ENCODE measurements around the gene TSKS. TPM values are rescaled to one million over a fixed set of nuclear protein-coding genes. Genes with fewer than 3 reads are reported as not detected.
A peak's percentile ranks its signal among the peaks of the same experiment; 100 is the strongest.

TSKS gene
- total and polyA plus RNA-seq, 2 of the 13 experiments (the other 11 are each of a cell fraction or from before 2014, with no cell fraction given) = 0.03 TPM; not detected in 1

- TF ChIP-seq HNF4A (CRISPR knock-in tag; IDR thresholded peaks at IDR 0.05) (peak; percentile 69), CEBPG (CRISPR knock-in tag; IDR thresholded peaks at IDR 0.05) (peak; percentile 84), ATF5 (CRISPR knock-in tag; IDR thresholded peaks at IDR 0.05; ENCODE audit: low read depth) (no peak), HMGA1 (CRISPR knock-in tag; conservative IDR thresholded peaks at IDR 0.05) (no peak), POLR2AphosphoS2 (IDR thresholded peaks at IDR 0.05; ENCODE audit: low read depth, low read length) (no peak), CERS6 (CRISPR knock-in tag; IDR thresholded peaks at IDR 0.05) (no peak), CBX1 (IDR thresholded peaks at IDR 0.05; ENCODE audit: low read depth) (no peak)
- TF ChIP-seq, protein P1, sequence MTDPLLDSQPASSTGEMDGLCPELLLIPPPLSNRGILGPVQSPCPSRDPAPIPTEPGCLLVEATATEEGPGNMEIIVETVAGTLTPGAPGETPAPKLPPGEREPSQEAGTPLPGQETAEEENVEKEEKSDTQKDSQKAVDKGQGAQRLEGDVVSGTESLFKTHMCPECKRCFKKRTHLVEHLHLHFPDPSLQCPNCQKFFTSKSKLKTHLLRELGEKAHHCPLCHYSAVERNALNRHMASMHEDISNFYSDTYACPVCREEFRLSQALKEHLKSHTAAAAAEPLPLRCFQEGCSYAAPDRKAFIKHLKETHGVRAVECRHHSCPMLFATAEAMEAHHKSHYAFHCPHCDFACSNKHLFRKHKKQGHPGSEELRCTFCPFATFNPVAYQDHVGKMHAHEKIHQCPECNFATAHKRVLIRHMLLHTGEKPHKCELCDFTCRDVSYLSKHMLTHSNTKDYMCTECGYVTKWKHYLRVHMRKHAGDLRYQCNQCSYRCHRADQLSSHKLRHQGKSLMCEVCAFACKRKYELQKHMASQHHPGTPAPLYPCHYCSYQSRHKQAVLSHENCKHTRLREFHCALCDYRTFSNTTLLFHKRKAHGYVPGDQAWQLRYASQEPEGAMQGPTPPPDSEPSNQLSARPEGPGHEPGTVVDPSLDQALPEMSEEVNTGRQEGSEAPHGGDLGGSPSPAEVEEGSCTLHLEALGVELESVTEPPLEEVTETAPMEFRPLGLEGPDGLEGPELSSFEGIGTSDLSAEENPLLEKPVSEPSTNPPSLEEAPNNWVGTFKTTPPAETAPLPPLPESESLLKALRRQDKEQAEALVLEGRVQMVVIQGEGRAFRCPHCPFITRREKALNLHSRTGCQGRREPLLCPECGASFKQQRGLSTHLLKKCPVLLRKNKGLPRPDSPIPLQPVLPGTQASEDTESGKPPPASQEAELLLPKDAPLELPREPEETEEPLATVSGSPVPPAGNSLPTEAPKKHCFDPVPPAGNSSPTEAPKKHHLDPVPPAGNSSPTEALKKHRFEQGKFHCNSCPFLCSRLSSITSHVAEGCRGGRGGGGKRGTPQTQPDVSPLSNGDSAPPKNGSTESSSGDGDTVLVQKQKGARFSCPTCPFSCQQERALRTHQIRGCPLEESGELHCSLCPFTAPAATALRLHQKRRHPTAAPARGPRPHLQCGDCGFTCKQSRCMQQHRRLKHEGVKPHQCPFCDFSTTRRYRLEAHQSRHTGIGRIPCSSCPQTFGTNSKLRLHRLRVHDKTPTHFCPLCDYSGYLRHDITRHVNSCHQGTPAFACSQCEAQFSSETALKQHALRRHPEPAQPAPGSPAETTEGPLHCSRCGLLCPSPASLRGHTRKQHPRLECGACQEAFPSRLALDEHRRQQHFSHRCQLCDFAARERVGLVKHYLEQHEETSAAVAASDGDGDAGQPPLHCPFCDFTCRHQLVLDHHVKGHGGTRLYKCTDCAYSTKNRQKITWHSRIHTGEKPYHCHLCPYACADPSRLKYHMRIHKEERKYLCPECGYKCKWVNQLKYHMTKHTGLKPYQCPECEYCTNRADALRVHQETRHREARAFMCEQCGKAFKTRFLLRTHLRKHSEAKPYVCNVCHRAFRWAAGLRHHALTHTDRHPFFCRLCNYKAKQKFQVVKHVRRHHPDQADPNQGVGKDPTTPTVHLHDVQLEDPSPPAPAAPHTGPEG (CRISPR knock-in tag; IDR thresholded peaks at IDR 0.05) = no peak
Observed at GRCh38 chr19:49741210-49741844, 21.8 kb downstream of the TSKS start (continued).
